Sigmoid colon (tissue), 3 donors: ENCODE results near the gene RPS19.

Source experiments
- POLR2A ChIP-seq, 2 donors: fragments of 450-650 bp; IDR thresholded peaks; one replicate each; pipeline ENCODE4 v1.6.1; 2016; ENCODE audit warnings: antibody characterized with exemption in 2 of 2, mild to moderate bottlenecking in 2 of 2, moderate library complexity in 2 of 2
- TF ChIP-seq, protein P1 (sequence below), 4 experiments: fragments of 450-650 bp in 3 of 4; fragments of 200-600 bp in 1 of 4; IDR thresholded peaks; one replicate each; pipeline ENCODE4 v1.5.1; 2016 to 2019; ENCODE audit warnings: antibody characterized with exemption in 4 of 4, mild to moderate bottlenecking in 3 of 4, moderate library complexity in 2 of 4

DNA sequence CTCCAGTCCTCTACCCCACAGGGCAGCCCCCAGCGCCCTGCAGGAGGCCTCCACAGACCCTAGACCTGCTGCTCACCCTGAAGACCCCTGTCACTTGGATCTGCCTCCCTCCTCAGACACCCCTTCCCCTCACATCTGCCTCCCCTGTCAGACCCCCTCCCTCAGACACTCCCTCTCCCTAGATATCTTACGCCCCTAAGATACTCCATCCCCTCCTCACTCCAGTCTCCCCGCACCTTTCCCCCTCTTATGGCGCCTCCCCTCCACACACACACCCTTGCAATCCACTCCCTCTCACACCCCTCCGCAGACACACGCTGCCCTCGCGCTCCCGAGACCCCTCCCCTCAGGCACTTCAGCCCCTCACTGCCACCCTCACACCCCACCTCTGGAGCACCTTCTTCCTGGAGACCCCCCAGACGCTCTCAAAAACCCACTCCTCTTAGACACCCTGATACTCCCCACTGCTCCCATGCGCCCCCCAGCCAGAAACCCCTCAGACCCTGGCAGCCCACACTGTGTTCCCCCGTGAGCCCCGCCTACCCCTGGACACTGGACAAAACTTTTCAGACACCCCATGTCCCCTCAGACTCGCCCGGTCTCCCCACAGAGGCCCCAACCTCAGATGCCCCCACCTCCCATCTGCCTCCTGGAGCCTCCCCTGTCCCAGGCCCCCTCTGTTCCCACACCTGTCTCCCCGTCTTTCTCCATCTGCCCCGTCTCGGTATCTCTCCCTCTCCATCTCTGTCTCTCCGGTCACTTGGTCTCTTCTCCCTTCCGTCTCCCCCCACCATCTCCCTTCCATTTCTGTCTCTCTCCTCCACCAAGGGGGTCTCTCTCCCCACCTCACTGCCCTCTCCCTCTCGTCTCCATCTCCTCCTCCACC lies 53.7 kb downstream of the RPS19 start:
- TF ChIP-seq, protein P1, sequence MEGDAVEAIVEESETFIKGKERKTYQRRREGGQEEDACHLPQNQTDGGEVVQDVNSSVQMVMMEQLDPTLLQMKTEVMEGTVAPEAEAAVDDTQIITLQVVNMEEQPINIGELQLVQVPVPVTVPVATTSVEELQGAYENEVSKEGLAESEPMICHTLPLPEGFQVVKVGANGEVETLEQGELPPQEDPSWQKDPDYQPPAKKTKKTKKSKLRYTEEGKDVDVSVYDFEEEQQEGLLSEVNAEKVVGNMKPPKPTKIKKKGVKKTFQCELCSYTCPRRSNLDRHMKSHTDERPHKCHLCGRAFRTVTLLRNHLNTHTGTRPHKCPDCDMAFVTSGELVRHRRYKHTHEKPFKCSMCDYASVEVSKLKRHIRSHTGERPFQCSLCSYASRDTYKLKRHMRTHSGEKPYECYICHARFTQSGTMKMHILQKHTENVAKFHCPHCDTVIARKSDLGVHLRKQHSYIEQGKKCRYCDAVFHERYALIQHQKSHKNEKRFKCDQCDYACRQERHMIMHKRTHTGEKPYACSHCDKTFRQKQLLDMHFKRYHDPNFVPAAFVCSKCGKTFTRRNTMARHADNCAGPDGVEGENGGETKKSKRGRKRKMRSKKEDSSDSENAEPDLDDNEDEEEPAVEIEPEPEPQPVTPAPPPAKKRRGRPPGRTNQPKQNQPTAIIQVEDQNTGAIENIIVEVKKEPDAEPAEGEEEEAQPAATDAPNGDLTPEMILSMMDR (IDR thresholded peaks at IDR 0.05): no peak
- TF ChIP-seq POLR2A (IDR thresholded peaks at IDR 0.05): no peak
